Endometrial microvascular endothelial cells (primary cell): ENCODE results near the gene BCOR. TPM values are rescaled to one million over a fixed set of nuclear protein-coding genes. Genes with fewer than 3 reads are reported as not detected.

ENCODE experiments used
- in situ Hi-C: cut with HindIII; loops from 2 replicates; pipeline ENCODE4 v1.10.0; 2017; ENCODE audit warnings: low sequenced_read_pairs, low pct_unique_long_range_greater_than_20kb; ENCODE audit errors: inconsistent ontology term
- total RNA-seq: library from RNA; depleted of rRNA; stranded (reverse); fragments of >200 nt; gene quantifications from one replicate; pipeline ENCODE4 v1.2.3, GENCODE V29; 2015; ENCODE audit errors: inconsistent ontology term

Gene BCOR
- total RNA-seq, 1 donor from 2014 or later: 14.9 TPM

DNA sequence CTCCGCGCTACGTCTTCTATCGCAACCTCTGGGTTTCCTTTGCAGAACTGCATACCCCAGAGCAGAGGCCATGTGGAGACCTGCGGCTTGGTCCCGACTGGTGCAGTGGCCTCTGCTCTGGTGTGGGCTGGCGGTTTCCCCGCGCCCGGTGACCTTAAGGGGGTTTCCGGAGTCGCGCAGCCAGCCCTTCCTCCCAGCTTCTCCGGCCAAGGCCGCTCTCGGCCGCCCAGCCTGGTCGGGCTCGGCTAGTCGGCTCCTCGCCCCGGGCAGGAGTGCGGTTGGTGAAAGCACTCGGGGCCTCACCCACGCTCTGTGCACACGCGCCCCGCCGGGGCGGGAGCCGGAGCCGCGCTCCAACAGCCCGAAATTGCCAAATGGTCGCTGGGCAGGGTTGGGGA lies 84.9 kb downstream of the BCOR start:
- in situ Hi-C loops: no loop called here

DNA sequence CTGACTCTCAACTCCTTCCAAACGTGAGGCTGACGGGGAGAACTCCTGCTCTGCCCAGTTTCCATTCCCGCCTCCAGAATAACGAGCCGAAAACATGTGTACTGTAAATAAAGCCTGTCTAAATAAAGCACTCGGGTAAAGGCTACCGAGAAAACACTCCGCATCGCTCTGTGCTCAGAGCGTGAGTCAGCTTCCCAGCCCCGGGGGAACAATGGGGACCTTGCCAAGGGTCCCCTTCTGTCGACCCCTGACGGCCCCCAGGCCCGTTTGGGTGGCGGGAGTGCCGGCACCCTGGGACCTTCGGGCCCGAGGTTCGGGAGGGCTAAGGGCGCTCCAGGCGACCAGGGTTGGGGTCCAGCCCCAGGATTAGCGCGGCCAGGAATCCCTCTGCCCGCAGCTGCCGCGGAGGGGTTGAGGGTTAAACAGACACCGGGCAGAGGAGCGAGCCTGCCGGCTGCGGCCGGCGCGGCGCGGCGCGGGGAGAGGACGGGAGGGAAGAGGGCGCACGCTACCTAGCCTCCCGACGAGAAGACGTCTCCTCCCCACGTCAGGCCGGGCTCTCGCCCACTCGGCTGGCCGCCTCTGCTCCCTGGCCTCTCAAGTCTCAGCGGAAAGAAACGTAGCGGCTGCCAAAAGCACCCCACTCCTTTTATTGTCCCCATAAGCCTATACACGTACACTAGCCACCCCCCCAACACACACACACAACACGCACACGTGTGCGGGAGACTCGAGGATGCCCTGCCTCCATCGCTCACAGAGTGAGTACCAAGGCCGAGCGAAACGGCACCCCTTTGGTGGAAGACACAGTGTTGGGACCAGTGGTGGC lies 85.5 kb downstream of the BCOR start:
- in situ Hi-C loops: no loop called here

DNA sequence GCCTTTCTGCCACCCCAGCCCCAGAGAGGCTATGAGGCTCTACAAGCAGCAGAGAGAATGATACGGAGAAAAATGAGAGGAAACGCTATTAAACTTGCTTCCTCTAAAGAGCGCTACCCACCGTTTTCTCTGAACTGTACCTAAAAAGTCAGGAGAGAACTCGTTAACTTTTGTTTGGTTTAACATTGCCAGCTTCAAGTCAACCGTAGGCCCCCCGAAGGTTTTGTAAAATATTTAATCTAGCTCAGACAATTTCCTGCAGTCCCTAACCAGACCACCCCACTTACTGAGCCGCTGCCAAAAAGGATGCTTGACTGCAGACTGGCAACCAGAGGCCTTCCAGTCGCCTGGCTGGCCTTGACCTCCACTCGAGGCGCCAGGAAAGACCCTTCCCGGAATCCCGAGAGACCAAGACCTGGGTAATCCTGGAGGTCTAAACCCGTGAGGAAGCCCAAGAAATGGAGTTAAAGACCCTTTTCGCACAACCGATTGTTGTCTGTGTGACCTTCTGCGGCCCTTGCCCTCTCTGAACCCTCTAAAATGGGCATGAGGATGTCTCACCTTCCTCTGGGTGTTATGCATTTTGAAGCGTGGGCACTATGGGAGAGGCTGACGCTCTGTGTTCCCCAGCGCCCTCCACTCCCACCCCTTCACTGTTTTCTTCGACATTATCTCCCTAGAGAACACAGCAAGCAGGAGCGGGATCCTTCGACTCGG lies 86.3 kb downstream of the BCOR start:
- in situ Hi-C loops: no loop called here

DNA sequence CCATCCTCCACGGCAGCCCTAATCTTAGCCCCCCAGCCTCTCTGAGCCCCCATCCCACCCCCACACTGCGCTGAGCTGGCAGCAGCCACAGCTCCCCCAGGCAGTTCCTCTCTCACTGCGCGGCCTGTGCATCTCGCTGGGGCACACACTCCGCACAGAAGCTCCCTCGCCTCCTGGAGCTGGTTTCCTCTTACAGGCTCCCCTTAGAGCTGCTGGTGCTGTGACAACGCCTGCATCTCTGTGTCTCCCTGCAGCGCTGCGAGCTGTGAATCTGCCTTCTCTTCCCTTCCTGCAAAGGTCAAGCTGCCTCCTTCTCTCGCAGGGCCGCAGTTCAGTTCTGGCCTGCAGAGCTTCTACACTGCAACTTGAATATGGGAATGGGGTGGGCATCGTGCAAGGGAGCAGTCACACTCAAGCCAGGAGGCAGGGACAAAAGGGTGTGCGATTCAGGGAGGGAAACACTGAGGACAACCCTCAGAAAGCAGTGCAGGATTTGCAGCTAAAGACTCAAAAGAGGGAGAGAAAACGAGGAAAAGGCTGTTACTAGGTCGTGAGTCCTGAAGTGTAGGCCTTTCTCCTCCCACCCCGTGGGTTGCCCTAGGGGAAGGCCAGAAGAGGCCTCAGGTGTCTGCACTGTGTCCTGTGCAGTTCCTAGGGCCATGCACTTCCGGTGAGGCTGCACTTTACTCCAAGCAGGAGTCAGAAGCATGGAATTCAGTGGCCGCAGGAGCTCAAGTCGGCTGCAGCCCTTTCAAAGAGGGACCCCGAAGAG lies 87.0 kb downstream of the BCOR start:
- in situ Hi-C loops: no loop called here

DNA sequence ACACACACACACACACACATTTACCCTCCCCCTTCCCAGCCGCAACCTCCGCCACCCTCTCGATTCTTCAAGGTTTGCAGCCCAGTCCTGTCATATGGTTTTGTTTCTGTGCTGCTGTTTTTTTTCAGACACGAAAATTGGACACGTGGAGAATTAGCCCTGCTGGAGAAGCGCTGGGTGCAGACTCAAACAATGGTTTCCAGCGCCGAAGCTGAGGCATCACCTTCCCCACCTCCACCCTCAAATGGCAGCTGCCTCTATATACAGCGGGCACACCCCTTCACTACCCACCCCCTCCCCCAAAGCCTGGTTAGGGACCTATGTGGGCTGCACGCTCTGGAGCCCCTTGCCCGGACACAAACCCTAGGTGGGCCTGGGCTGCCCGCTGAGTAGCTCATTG lies 87.9 kb downstream of the BCOR start:
- in situ Hi-C loops: no loop called here

DNA sequence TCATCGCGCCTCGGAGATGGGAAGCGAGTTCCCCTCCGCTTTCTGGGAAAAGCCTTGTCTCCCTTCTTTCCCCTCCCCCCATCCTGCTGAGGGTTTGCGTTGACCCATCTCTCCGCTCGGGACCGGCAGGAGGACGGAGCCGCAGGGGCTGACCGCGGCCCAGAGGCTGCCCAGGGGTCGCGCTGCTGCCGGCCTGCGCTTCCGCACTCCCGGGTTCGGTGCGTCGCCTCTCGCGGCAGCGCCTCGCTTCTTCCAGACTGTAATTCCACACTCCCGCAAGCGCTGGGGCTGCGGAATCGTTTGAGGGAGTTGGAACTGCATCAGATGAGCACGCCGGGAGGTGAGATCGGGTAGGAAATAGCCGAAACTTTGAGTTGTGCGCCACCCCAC lies 88.3 kb downstream of the BCOR start:
- in situ Hi-C loops: no loop called here

DNA sequence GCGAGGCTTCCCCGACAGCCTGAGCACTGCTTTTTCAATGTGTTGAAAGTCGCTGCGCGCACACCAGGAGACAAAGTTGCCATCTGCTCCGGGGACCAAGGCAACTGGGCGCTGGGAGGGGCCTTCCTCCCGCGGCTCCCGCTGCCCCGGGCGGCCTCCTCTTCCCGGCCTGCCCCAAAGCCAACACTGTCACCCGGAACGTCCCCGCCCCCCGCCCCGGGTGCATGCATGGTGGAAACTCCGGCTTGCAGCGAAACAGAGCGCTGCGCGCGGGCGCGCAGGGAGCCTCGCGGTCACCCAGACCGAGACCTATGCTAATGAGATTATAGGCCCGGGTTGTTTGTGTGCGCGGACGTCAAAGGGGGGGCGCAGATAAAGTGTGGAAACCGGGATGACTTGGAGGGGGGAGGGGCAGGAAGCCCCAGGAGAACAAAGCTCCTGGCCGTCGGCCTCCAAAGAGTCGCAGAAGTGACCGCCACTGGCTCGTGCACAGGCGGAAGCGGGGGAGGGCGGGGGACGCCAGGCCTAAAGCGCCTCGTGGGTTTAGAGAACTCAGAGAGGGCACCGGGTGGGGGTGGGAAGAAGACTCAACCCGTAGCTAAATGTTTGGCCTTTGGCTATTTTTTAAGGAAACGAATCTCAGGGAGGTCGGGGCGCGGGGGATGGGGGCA lies 88.8 kb downstream of the BCOR start:
- in situ Hi-C loops: no loop called here

DNA sequence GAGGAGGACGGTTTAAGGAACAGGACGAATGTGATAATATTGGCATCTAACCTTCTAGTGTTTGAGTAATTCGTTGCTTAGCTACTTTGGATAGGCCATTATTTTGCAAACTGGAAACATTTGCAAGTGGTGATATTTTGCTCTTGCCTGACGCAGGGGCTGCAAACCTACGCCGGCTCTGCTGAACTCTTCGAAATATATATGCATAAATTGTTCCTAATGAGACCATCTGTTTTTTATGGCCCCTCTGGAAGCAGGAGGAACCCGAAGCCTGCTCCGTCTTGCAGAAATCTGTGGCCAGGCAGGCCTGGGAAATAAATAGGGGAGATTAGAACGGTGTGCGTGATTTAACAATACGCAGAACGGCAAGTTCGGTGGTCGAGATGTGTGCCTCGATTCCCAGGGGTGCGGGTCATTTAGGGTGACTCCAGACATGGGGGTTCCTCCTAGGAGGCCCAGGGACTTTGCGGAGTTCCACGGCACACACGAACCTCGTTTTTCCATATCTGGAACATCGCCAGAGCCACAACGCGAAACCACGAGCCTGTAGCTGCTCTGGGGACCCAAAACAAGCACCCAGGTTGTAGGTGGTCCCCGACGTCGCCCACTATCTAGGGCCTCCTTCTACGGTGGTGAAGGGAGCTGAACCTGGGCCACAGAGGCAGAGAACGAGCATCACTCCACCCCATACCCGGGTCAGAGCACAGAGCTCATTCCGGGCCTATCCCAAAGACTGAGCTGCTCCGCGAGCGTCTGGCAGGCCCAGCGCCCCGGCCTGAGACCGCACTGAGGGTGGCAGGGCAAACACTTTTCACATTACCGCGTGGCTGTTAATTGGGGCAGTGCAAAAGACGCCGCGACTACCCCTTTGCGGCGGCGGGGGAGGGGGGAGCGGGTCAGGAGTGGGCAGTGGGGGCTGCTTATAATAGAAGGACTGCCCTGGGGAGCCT lies 89.7 kb downstream of the BCOR start:
- in situ Hi-C loops: no loop called here

DNA sequence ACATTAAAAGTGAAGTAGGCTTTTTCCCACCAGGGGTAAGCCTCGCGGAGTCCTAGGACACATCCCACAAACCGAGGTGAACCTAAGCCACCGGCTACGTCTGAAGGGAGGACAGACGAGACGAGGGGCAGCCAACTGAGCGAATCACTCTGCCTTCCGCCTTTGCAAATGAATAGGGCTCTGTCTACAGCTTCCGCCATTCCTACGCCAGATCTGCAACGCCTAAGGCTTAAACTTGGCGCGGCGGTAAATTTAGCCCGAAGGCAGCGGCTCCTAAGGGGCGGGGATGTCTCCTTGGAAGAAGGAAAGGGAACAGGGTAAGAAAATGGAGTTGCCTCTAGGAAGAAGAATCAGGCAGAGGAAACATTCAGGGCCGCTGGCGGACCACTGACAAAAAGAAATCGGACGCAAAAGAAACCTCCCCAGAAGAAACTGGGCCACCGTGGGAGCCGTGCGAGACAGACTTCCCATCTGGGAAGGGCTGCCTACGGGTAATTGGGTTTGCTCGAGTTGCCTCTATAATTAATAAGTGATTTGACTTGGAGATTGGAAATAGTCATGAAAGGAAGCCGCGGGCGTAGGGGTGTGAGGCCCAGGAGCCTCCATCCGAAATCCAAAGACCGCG lies 90.5 kb downstream of the BCOR start:
- in situ Hi-C loops: no loop called here

DNA sequence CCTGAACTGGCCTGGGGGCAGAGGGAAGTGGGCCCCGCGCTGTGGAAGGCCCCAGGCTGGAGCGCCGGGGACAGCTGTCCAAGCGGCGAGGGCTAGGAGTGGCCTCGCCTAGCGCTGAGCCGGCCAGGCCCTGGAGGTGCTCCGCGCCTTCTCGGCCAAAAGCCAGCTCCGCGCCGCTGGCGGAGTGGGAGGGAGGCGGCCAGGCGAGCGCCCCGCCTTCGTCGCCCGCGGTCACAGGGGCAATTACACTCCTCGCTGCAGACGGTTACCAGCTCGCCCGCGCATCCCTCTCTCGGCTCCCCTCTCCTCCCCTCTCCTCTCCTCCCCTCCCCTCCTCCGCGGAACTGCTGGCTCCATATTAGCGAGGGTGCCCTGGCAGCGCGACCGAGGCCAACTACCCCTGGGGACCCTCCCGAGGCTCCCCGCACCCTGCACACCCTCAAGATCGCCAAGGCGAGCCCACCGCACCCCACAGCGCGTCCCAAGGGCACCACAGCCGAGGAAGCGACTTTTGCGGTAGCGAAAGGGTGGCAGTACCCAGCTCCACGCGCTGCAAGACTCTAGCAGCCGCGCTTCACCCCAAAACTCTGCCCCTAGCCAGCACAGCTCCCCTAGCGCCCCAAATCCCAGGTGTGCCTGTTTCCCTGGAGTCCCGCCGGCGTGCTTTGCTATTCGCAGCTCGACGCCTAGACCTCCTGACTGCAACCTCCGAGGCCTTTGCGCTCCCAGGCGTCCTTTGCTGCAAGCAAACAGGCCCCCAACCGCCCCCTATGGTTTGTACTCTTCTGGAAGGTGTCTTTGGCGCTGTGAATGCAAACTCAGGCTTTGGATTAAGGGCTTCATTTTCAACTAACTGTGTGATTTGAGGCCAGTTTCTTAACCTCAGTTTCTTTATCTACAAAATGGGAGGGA lies 91.4 kb downstream of the BCOR start:
- in situ Hi-C loops: no loop called here

DNA sequence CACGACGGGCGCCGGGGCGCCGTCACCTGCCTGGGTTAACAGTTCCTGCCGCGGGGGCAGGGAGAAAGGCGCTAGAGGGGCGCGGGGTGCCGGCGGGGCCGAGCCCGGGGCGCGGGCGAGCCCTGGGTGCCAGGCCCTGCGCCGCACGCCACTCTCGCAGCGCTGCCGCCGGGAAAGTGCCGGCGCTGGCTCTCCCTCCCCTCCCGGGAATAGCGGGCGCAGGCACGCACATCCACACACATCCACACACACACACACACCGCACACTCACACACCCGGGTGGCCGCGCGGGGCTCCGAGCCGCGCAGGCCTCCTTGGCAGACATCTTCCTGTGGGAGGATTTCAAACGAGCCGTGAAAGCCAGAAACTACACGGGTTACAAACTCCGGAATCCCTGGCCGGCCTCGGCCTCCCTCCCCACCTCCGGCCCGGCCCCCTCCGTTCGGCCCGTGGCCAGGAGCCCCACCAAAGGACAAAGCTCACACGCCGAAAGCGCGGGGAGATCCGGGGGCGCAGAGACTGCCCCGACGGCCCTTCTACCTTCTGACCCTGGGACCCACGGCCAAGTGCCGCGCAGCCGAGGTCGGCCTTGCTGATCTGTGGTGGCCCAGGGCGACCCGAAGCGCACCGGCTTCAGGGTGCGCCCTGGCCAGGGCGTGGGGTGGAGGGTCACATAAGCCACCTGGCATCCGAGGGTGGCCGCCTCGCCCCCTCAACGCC lies 92.3 kb downstream of the BCOR start:
- in situ Hi-C loops: no loop called here

DNA sequence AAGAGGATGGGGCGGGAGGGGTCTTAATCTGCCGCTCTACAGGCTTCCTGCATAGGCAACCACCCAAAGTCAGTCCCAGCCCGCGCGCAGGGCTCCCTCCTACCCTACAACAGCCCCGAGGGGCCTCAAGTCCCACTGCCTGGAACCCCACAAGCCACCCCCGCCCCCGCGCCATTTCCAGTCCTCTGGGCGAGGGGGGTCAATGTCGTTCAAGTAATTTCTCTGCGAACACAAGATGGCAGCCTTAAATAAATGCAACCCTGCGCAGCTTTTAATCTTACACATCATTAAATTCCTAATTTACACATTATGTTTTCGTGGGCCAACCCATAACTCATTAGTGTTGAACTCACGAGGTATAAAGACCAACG lies 92.9 kb downstream of the BCOR start:
- in situ Hi-C loops: no loop called here

DNA sequence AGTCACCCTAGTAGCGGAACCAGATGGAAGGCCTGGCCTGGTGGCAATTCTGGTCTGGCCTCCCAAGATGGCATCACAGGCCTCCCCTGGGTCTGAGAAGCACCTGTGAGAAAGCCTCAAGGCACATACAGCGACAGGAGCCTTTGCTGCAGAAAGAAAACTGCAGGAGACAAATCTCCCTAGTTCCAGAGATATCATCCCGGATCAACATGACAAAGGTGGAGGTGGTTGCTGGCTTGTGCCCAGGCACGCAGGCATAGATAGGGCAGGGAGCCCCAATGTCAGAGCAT lies 93.6 kb downstream of the BCOR start:
- in situ Hi-C loops: no loop called here

DNA sequence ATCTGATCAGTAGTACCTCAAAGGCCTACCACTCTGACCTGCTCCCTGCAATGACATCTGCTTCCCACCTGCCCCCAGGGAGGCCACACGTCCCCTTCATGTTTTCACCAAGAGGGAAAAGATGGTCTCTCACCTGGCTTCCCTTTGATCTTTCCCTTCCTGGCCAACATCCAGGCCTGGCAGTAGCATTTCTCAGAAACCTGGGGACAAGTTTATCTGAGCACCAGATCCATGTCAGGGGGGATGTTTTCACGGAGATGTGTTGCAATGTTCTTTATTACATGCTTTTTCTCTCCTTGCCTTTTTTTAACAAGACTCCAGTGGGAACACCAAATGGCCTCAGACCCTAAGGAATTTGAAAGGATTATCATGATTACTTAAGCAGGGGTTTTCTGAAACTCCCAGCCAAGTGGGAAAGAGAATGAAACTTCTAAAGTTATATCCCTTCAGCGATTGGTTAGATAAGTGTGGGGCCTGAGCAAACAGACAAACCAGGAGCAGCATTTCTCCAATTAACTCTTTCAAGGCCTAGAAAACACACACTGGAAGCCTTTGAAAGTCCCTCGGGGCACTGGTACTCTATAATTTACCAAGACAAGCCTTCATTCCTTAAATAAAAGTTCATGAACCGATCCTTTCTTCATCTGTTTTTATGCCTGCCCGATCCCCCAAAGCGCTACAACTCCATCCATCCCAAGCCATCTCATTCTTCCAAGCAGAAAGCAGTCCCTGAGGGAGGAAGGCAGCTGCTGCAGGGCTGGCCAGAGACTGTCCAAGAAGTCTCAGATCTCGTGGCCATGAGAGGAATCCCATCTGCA lies 94.1 kb downstream of the BCOR start:
- in situ Hi-C loops: no loop called here

DNA sequence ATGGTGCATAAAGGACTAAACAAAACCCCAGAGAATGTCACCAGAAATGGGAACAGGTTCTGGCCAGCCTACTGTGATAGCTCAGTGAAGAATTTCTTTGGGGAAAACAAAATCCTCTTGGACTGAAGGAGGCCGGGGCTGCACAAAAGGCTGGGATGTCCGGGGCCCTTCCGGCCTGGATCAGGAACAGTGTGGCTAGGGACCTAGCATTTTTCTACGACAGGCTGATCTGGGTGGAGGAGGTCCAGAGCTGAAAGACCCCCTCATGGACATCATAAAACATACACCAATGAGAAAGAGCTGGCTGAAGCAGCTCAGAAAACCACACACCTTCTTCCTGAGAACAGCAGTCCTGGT lies 94.7 kb downstream of the BCOR start:
- in situ Hi-C loops: no loop called here
